Lower leg skin (tissue), 3 donors: ENCODE measurements around the gene NBPF1.
"Not testable (repeated sequence)": the region's sequence is repeated elsewhere in the genome, so short reads cannot be mapped to it uniquely, and the experiment has no call there.

ENCODE experiments used
- CTCF ChIP-seq, 3 donors: fragments of 450-650 bp; IDR thresholded peaks; one replicate each; pipeline ENCODE4 v1.5.1; 2016; ENCODE audit warnings: antibody characterized with exemption in 3 of 3, mild to moderate bottlenecking in 3 of 3, moderate library complexity in 2 of 3
- POLR2A ChIP-seq, 2 donors: fragments of 450-650 bp; IDR thresholded peaks; one replicate each; pipeline ENCODE4 v1.6.1; 2016 to 2017; ENCODE audit warnings: antibody characterized with exemption in 2 of 2, mild to moderate bottlenecking in 1 of 2, moderate library complexity in 1 of 2

- TF ChIP-seq CTCF, POLR2A (IDR thresholded peaks at IDR 0.05): not testable (repeated sequence)
These were observed 85.0 kb downstream of the NBPF1 start for GRCh38 chr1:16528338-16528737.
